Thoracic aorta (tissue), 2 donors: Measurements from ENCODE around the gene COL13A1. TPM values are rescaled to one million over a fixed set of nuclear protein-coding genes. Genes with fewer than 3 reads are reported as not detected.

Experiments used
- ATAC-seq: fragments of 150-250 bp; one replicate; pipeline ENCODE4 v1.8.0; 2017; ENCODE audit warnings: low read depth; ENCODE audit not compliant: insufficient number of reproducible peaks, low FRiP score
- DNase-seq: peaks from one replicate; pipeline ENCODE4 v3.0.0-alpha.2; 2020; ENCODE audit warnings: low spot score
- H3K27ac ChIP-seq, 2 donors: fragments of 200-600 bp; sonication (generic); 1 replicate in 1 of 2; 2 replicates in 1 of 2; pipeline ENCODE4 v1.5.1; 2016; ENCODE audit warnings: mild to moderate bottlenecking in 2 of 2, moderate library complexity in 2 of 2
- H3K27me3 ChIP-seq: fragments of 200-600 bp; sonication (generic); replicated peaks from 2 replicates; pipeline ENCODE4 v1.6.0; 2016; ENCODE audit warnings: mild to moderate bottlenecking; ENCODE audit not compliant: insufficient read depth
- H3K36me3 ChIP-seq: fragments of 200-600 bp; sonication (generic); one replicate; pipeline ENCODE4 v1.5.1; 2016
- H3K4me1 ChIP-seq, 2 donors: fragments of 200-600 bp; sonication (generic); 1 replicate in 1 of 2; 2 replicates in 1 of 2; pipeline versions ENCODE4 v1.5.1 to v1.6.0; 2016; ENCODE audit warnings: low read depth in 2 of 2, mild to moderate bottlenecking in 1 of 2; ENCODE audit not compliant: control insufficient read depth in 1 of 2
- H3K4me3 ChIP-seq: fragments of 200-600 bp; sonication (generic); 2 replicates; pipeline ENCODE4 v1.5.1; 2016; ENCODE audit warnings: mild to moderate bottlenecking
- H3K9me3 ChIP-seq: fragments of 200-600 bp; sonication (generic); 2 replicates; pipeline ENCODE4 v1.5.1; 2016
- CTCF ChIP-seq: fragments of 200-600 bp; sonication (generic); IDR thresholded peaks from one replicate; pipeline ENCODE4 v1.5.1; 2019; ENCODE audit warnings: antibody characterized with exemption
- total RNA-seq, 2 donors: library from RNA; depleted of rRNA; stranded (reverse); fragments of >200 nt; gene quantifications; one replicate each; pipeline versions ENCODE4 v1.1.0 to v1.2.3, GENCODE V29; 2016

COL13A1 gene
- total RNA-seq, 2 donors from 2014 or later, result 23.1 to 34.1 TPM

- no peaks in the 10 kb centered on the region for H3K36me3 ChIP-seq
- DNase-seq (no peak), ATAC-seq (no peak)
- no peak for TF ChIP-seq CTCF
- H3K4me3 ChIP-seq, result no peak overlapping the region
- no peaks in the 10 kb centered on the region for H3K27me3 ChIP-seq
- no peaks in the 10 kb centered on the region for H3K9me3 ChIP-seq
- no peaks in the 10 kb centered on the region for H3K4me1 ChIP-seq
- no peak overlapping the region for H3K27ac ChIP-seq
Measured at GRCh38 chr10:69810097-69810496, 8.4 kb downstream of the COL13A1 start.

- Histone ChIP-seq H3K36me3 (no peaks in the 10 kb centered on the region), H3K27ac (no peak overlapping the region), H3K27me3 (no peaks in the 10 kb centered on the region), H3K9me3 (no peaks in the 10 kb centered on the region), H3K4me1 (no peaks in the 10 kb centered on the region), H3K4me3 (no peak overlapping the region)
- ATAC-seq, result no peak
- DNase-seq, result no peak
- no peak for TF ChIP-seq CTCF
Measured at GRCh38 chr10:69810675-69811397, 9.1 kb downstream of the COL13A1 start.

GRCh38 chr10:69813632-69814031, 11.9 kb downstream of the COL13A1 start:
- Histone ChIP-seq H3K36me3 (no peaks in the 10 kb centered on the region), H3K9me3 (no peaks in the 10 kb centered on the region), H3K4me1 (no peaks in the 10 kb centered on the region), H3K27ac (no peak overlapping the region), H3K4me3 (no peak overlapping the region), H3K27me3 (no peaks in the 10 kb centered on the region)
- TF ChIP-seq CTCF, result no peak
- DNase-seq (no peak), ATAC-seq (no peak)

GRCh38 chr10:69814251-69814650, 12.5 kb downstream of the COL13A1 start:
- Histone ChIP-seq H3K27me3 (no peaks in the 10 kb centered on the region), H3K27ac (no peak overlapping the region), H3K4me1 (no peaks in the 10 kb centered on the region), H3K4me3 (no peak overlapping the region), H3K9me3 (no peaks in the 10 kb centered on the region), H3K36me3 (no peaks in the 10 kb centered on the region)
- ATAC-seq, result no peak
- no peak for DNase-seq
- no peak for TF ChIP-seq CTCF

- no peak for ATAC-seq
- no peak for DNase-seq
- Histone ChIP-seq H3K4me3 (no peak overlapping the region), H3K27me3 (no peaks in the 10 kb centered on the region), H3K36me3 (no peaks in the 10 kb centered on the region), H3K27ac (no peak overlapping the region), H3K9me3 (no peaks in the 10 kb centered on the region), H3K4me1 (no peaks in the 10 kb centered on the region)
- TF ChIP-seq CTCF, result no peak
Measured at GRCh38 chr10:69815104-69815503, 13.4 kb downstream of the COL13A1 start.
